ENCODE results near the gene MBNL1.

GRCh38 chr3:152287898-152288576 is 19.3 kb downstream of the MBNL1 start:
- TF ChIP-seq, protein P1, sequence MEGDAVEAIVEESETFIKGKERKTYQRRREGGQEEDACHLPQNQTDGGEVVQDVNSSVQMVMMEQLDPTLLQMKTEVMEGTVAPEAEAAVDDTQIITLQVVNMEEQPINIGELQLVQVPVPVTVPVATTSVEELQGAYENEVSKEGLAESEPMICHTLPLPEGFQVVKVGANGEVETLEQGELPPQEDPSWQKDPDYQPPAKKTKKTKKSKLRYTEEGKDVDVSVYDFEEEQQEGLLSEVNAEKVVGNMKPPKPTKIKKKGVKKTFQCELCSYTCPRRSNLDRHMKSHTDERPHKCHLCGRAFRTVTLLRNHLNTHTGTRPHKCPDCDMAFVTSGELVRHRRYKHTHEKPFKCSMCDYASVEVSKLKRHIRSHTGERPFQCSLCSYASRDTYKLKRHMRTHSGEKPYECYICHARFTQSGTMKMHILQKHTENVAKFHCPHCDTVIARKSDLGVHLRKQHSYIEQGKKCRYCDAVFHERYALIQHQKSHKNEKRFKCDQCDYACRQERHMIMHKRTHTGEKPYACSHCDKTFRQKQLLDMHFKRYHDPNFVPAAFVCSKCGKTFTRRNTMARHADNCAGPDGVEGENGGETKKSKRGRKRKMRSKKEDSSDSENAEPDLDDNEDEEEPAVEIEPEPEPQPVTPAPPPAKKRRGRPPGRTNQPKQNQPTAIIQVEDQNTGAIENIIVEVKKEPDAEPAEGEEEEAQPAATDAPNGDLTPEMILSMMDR (IDR thresholded peaks at IDR 0.05): no peak
- no peak for TF ChIP-seq POLR2A (IDR thresholded peaks at IDR 0.05)
